ENCODE results near the gene NAV3.

GRCh38 chr12:77785211-77785610 lies 45.5 kb upstream of the NAV3 start:
- no peak for TF ChIP-seq CTCF (IDR thresholded peaks at IDR 0.05)
- no peak for TF ChIP-seq POLR2A (IDR thresholded peaks at IDR 0.05)
- no peak for TF ChIP-seq POLR2AphosphoS5 (IDR thresholded peaks at IDR 0.05)
- no peak for TF ChIP-seq EP300 (IDR thresholded peaks at IDR 0.05)

Data from sigmoid colon (tissue), 4 donors.